Activated CD4-positive, alpha-beta T cell treated with anti-CD3 and anti-CD28 coated beads for 36 hours (primary cell): Measurements from ENCODE around the gene MRPL10. TPM values are rescaled to one million over a fixed set of nuclear protein-coding genes. Genes with fewer than 3 reads are reported as not detected.

Source experiments
- ATAC-seq: fragments of 200-7000 bp; cut with Tn5 transposase; one replicate; pipeline ENCODE4 v1.10.0; 2021; ENCODE audit warnings: mild to moderate bottlenecking, moderate library complexity
- CTCF ChIA-PET: fragments of 350-600 bp; sonication (Branson Sonifier 250); formaldehyde crosslinking; loops from one replicate; lab custom pipeline; 2021; ENCODE audit warnings: antibody characterized with exemption; lab: Charles Lee
- POLR2A ChIA-PET: fragments of 350-600 bp; sonication (Branson Sonifier 250); formaldehyde crosslinking; loops from one replicate; lab custom pipeline; 2021; ENCODE audit warnings: antibody characterized with exemption, inconsistent platforms; lab: Charles Lee
- DNase-seq: peaks from one replicate; pipeline ENCODE4 v3.0.0-alpha.2; 2020
- H3K27ac Mint-ChIP-seq: one replicate; pipeline ENCODE4 v1.8.0; 2021; ENCODE audit warnings: mixed read lengths
- H3K27me3 Mint-ChIP-seq: one replicate; pipeline ENCODE4 v1.8.0; 2021; ENCODE audit warnings: mixed read lengths
- H3K36me3 Mint-ChIP-seq: one replicate; pipeline ENCODE4 v1.8.0; 2021; ENCODE audit warnings: low read depth, mixed read lengths
- H3K4me1 Mint-ChIP-seq: one replicate; pipeline ENCODE4 v1.8.0; 2021; ENCODE audit warnings: mixed read lengths
- H3K4me3 Mint-ChIP-seq: one replicate; pipeline ENCODE4 v1.8.0; 2021; ENCODE audit warnings: mild to moderate bottlenecking, moderate library complexity, mixed read lengths
- H3K9me3 Mint-ChIP-seq: one replicate; pipeline ENCODE4 v1.8.0; 2021; ENCODE audit warnings: low read depth, mixed read lengths
- intact Hi-C, 2 experiments: fragments of 100-400 bp; cut with DNase I in 1 of 2; cut with micrococcal nuclease in 1 of 2; formaldehyde crosslinking; loops; one replicate each; pipeline versions ENCODE4 v1.14.2 to v1.15.1; 2022 to 2024; cut with DNase I, micrococcal nuclease
- total RNA-seq, 2 experiments: library from RNA; stranded (reverse); gene quantifications; one replicate each; pipeline ENCODE4 v1.2.3, GENCODE V29; 2021

Gene MRPL10
- total RNA-seq, 2 experiments from 2014 or later: 66.9 to 70.9 TPM

DNA sequence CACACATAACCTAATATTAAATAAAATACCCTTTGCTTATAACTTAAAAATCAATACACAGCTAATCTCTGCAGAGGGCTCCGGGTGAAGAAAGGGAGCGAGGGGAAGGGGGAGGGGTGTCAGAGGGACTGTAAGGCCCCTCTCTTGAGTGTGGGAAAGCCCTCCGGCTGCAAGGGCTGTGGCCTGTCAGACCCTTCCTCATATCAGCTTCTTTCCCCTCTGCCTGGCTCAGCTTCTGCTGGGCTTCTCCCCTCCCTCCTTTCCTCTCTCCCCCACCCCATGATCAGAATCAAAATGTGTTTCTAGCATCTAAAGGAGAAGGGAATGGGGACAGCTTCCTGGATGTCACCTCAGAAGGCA, 14.4 kb upstream of the MRPL10 start:
- Mint-ChIP-seq H3K4me3 (no peak overlapping the region), H3K27ac (no peak overlapping the region), H3K9me3 (no peaks in the 10 kb centered on the region), H3K4me1 (peaks cover 25% of the 10 kb centered on the region), H3K36me3 (no peaks in the 10 kb centered on the region), H3K27me3 (peaks cover 51% of the 10 kb centered on the region)
- ATAC-seq (no peak), DNase-seq (no peak)
- ChIA-PET CTCF (interaction anchor here (1.0 to 19.9 kb wide), 3 partner anchors 40 to 97 kb away, joined by 3 to 414 read pairs (median 4); partner anchors contain the start of gene SP2), POLR2A (no interaction called here)
- intact Hi-C loops: loop anchor here in 1 of 2 experiments (10.0 kb wide), 1 partner anchor 169 kb away; no protein-coding TSS in a partner anchor

DNA sequence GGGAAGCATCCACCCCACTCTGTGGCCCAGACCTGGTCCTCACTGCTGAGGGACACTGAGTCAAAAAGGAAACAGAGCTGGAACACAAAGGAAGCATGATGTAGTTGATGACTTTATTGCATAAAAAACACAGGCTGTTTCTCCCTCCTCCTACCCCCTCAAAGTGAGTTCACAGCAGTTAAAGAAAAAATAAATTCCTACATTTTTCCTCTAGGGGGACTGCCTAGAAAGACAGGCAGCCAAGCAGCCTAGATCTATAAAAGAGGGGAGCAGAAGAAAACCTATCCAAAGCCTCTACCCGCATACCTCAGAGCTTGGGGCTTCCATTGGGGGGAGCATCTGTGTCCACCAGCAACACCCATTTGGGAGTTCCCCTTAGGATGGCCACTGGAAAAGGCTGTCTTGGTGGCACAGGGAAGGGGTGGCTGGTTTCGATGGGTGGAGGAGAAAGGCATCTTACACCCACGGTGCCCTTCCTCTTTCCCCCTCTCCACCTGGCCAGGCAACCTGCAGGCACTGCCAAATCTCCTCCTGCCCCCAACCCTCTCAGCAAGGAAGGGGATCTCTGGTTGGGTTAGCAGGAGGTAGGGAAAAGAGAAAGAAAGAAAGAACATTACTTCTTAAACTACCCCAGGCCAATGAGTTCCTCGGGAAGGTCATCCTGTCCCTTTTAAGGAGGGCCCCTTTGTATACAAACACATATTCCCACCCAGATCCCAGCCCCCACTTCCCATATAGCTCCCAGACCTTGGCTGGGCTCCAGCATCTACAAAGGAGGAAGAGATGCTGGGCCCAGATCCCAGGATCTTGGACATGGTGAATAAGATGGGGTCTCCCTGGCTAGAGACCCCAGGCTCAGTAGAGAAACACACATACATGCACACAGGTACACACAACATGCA, 13.7 kb upstream of the MRPL10 start:
- Mint-ChIP-seq H3K9me3 (no peaks in the 10 kb centered on the region), H3K4me1 (peaks cover 21% of the 10 kb centered on the region), H3K27me3 (peaks cover 45% of the 10 kb centered on the region), H3K4me3 (no peak overlapping the region), H3K36me3 (no peaks in the 10 kb centered on the region), H3K27ac (no peak overlapping the region)
- DNase-seq: no peak
- intact Hi-C loops: loop anchor here (5.0 to 10.0 kb wide), 3 partner anchors 102 to 262 kb away; partner anchors contain the start of gene SNX11 (in 1 of the 2)
- no peak for ATAC-seq
- ChIA-PET POLR2A (no interaction called here), CTCF (interaction anchor here (0.6 to 19.9 kb wide), 9 partner anchors 10 to 128 kb away, joined by 3 to 414 read pairs (median 3); partner anchors contain the start of genes LRRC46, MRPL10 and SP2)

DNA sequence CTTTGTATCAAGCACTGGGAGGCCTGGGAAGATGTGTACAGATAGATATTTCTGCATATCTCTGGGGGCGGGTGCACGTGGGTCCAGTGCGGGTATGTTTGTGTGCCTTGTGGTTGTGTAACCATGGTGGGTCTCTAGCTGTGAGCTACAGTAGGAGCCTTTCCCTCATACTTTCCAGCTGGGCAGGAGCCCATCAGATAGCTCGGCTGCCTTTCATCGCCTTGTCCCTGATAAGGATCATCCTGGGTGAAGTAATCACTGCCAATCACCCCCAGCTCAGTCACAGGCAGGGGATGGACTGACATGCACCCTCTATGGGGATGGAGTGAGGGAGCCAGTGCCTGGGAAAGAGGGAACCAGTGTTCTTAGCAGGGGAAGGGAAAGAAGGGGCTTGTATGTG, 12.9 kb upstream of the MRPL10 start:
- CTCF ChIA-PET: interaction anchor here (0.6 to 19.9 kb wide), 8 partner anchors 9 to 128 kb away, joined by 3 to 414 read pairs (median 3); partner anchors contain the start of genes LRRC46 and MRPL10
- no peak for ATAC-seq
- no peaks in the 10 kb centered on the region for H3K9me3 Mint-ChIP-seq
- H3K4me3 Mint-ChIP-seq: no peak overlapping the region
- no peak for DNase-seq
- H3K4me1 Mint-ChIP-seq: peaks cover 25% of the 10 kb centered on the region
- H3K27me3 Mint-ChIP-seq: peaks cover 37% of the 10 kb centered on the region
- H3K36me3 Mint-ChIP-seq: no peaks in the 10 kb centered on the region
- no peak overlapping the region for H3K27ac Mint-ChIP-seq
- intact Hi-C loops: loop anchor here (5.0 to 10.0 kb wide), 3 partner anchors 103 to 263 kb away; partner anchors contain the start of gene SNX11 (in 1 of the 2)
- POLR2A ChIA-PET: no interaction called here

DNA sequence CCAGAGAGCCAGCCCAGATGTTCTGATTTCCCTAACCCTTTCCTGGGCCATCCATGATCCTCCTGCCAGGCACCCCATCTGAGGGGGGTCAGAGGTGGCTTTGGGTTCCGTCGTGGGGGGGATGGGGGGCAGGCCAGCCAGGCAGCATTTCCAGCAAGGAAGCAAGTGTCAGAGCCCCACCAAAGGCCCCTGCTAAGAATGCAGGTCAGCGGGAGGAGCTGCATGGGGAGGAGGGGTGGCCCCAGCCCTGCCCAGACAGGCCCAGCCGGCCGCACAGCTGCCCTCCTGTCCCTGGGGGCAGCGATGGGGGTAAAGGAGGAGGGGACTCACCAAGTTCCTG, 12.0 kb upstream of the MRPL10 start:
- POLR2A ChIA-PET: no interaction called here
- H3K27me3 Mint-ChIP-seq: peaks cover 28% of the 10 kb centered on the region
- CTCF ChIA-PET: interaction anchor here (0.7 to 19.9 kb wide), 15 partner anchors 8 to 175 kb away, joined by 3 to 414 read pairs (median 4); partner anchors contain the start of genes LRRC46, MRPL10, PNPO and SP2
- H3K36me3 Mint-ChIP-seq: no peaks in the 10 kb centered on the region
- DNase-seq: no peak
- no peak for ATAC-seq
- H3K27ac Mint-ChIP-seq: no peak overlapping the region
- no peak overlapping the region for H3K4me3 Mint-ChIP-seq
- intact Hi-C loops: loop anchor here (5.0 to 10.0 kb wide), 3 partner anchors 104 to 264 kb away; partner anchors contain the start of gene SNX11 (in 1 of the 2)
- H3K4me1 Mint-ChIP-seq: peaks cover 25% of the 10 kb centered on the region
- H3K9me3 Mint-ChIP-seq: no peaks in the 10 kb centered on the region

DNA sequence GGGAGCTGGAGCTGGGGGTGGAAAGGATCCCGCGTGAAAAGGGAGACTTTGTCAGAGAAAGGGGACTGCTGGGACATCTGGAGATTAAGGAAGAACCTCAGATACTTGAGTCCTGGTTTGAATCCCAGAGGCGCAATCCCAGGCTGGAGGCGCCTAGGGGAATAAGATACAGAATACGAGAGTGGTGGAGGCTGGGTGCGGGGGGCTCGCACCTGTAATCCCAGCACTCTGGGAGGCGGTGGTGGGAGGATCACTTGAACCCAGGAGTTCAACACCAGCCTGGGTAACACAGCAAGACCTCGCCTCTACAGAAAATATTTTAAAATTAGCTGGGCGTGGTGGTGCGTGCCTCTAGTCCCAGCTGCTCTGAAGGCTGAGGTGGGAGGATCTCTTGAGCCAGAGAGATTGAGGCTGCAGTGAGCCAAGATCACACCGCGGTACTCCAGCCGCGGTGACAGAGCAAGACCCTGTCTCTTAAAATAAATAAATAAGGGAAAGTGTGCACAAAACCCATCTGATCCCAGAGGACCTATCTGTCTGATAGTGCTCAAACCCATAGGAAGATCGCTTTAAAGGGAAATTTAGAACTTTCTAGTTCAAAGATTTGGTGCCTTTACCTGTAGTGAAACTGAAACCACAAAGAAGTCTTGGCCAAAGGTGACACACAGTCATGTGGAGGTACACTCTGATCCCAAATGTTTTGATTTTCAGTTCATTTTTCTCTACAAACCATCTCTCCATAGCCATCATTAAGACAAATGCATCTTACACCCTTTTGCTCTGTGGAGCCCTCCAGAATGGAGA, 10.3 kb upstream of the MRPL10 start:
- peaks cover 22% of the 10 kb centered on the region for H3K4me1 Mint-ChIP-seq
- ChIA-PET POLR2A (interaction anchor here (0.9 to 1.1 kb wide), 3 partner anchors 44 to 54 kb away, joined by 3 to 4 read pairs (median 3); partner anchors contain the start of gene SP2), CTCF (interaction anchor here (0.6 to 19.9 kb wide), 39 partner anchors 8 to 1164 kb away, joined by 3 to 414 read pairs (median 4); partner anchors contain the start of genes LRRC46, MRPL10, PNPO and SP2)
- ATAC-seq (no peak), DNase-seq (no peak)
- H3K9me3 Mint-ChIP-seq: no peaks in the 10 kb centered on the region
- intact Hi-C loops: loop anchor here (1.0 to 10.0 kb wide), 11 partner anchors 10 to 266 kb away; partner anchors contain the start of genes LRRC46 (in 2 of the 2), MRPL10 (in 2 of the 2), CDK5RAP3 (in 1 of the 2) and SNX11 (in 1 of the 2)
- peaks cover 20% of the 10 kb centered on the region for H3K27me3 Mint-ChIP-seq
- no peaks in the 10 kb centered on the region for H3K36me3 Mint-ChIP-seq
- peak overlapping the region; percentile 99 for H3K4me3 Mint-ChIP-seq
- H3K27ac Mint-ChIP-seq: peak overlapping the region; percentile 89

DNA sequence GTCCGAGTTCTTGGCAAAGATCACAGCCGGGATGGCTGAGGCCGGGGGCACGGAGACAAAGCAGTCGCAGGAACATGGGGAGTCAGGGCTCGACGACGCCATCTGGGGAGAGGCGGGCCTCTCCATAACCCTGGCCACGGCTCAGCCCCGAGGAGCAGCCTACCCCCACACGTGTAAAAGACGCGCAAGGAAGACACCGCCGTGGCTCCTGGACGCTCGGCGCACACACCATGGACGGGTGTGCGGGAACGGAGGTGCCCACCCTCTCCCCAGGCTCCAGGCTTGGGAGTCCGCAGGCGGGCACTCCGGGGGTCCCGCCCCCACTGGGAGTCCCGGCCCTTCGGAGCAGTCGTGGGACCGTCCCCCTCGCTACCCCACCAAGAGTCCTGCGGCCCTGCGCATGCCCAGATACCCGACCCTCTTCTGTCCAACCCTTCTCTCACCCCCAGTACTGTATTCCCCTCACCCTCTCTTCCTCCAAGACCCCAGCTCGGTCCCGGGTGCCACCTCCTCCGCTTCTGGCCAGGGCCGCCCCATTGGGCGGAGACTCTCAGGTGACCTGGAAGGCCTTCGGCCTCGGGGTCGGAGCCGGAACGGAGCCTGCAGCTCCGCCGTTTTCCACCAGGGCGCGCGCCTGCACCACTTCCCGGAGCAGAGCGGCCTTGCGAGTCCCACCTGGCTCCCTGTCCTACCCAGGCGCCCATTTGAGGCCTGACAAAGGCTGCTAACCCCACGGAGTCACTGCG, 9.6 kb upstream of the MRPL10 start, which contains the start of gene SCRN2:
TSS of gene SCRN2 (minus strand) at position 532 of the 746 bp plus-strand sequence. CDS start at position 102, 430 bp downstream.
- no peaks in the 10 kb centered on the region for H3K9me3 Mint-ChIP-seq
- H3K4me1 Mint-ChIP-seq: peaks cover 22% of the 10 kb centered on the region
- peak; percentile 94 for DNase-seq
- intact Hi-C loops: loop anchor here (1.0 to 10.0 kb wide), 11 partner anchors 10 to 266 kb away; partner anchors contain the start of genes LRRC46 (in 2 of the 2), MRPL10 (in 2 of the 2), CDK5RAP3 (in 1 of the 2) and SNX11 (in 1 of the 2)
- peak within 1 kb of the TSS; percentile 99 for H3K4me3 Mint-ChIP-seq
- ATAC-seq: peak; percentile 92
- ChIA-PET CTCF (interaction anchor here (0.5 to 19.9 kb wide), 33 partner anchors 8 to 1165 kb away, joined by 3 to 414 read pairs (median 4); partner anchors contain the start of genes LRRC46, MRPL10, SP2 and SP6), POLR2A (interaction anchor here (0.6 to 1.1 kb wide), 3 partner anchors 45 to 55 kb away, joined by 3 to 4 read pairs (median 4); partner anchors contain the start of gene SP2)
- no peaks in the 10 kb centered on the region for H3K36me3 Mint-ChIP-seq
- peak within 1 kb of the TSS; percentile 89 for H3K27ac Mint-ChIP-seq
- peaks cover 14% of the 10 kb centered on the region for H3K27me3 Mint-ChIP-seq

DNA sequence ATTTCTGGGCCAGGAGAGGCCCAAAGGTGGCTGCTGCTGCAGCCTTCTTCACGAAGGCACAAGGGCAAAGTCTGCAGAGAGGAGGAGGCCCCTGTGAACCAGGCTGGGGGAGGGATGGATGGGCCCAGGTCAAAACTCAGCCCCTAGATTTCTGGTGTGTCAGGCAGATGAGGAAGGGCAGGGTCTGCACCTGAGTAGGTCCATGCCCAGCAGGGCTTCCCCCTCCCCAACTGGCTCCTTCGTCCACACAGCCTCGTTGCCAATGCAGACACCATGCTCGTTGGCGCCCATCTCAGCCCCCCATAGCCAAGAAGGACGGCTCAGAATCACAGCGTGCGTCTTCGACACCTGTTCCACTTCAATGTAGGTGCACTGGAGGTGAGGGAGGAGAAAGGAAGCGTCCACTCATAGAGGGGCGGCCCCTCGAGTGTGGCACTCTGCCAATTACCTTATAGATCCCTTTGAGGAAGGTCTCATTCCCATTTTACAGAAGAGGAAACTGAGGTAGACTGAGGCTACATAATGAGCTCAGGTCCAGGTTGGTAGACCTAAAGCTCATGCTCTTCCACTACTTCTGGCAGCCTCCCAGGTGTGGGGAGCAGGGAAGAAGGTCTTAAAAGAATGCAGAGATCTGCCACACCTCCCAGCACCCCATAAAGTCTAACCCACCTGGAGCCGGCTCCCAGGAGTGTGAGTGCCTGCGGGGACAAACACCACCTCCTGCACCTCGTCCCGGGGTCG, 8.8 kb upstream of the MRPL10 start:
- DNase-seq (no peak), ATAC-seq (no peak)
- intact Hi-C loops: loop anchor here (2.0 to 10.0 kb wide), 5 partner anchors 107 to 267 kb away; partner anchors contain the start of genes CDK5RAP3 (in 1 of the 2) and SNX11 (in 1 of the 2)
- Mint-ChIP-seq H3K4me1 (peaks cover 30% of the 10 kb centered on the region), H3K36me3 (peaks cover 1% of the 10 kb centered on the region), H3K27me3 (peaks cover 9% of the 10 kb centered on the region), H3K4me3 (peak overlapping the region; percentile 99), H3K27ac (peak overlapping the region; percentile 25), H3K9me3 (no peaks in the 10 kb centered on the region)
- ChIA-PET POLR2A (interaction anchor here (0.6 kb wide), 1 partner anchor 50 kb away, joined by 3 read pairs; no protein-coding TSS in a partner anchor), CTCF (interaction anchor here (0.5 to 19.9 kb wide), 20 partner anchors 9 to 283 kb away, joined by 3 to 414 read pairs (median 5); partner anchors contain the start of genes CDK5RAP3 and SP2)

DNA sequence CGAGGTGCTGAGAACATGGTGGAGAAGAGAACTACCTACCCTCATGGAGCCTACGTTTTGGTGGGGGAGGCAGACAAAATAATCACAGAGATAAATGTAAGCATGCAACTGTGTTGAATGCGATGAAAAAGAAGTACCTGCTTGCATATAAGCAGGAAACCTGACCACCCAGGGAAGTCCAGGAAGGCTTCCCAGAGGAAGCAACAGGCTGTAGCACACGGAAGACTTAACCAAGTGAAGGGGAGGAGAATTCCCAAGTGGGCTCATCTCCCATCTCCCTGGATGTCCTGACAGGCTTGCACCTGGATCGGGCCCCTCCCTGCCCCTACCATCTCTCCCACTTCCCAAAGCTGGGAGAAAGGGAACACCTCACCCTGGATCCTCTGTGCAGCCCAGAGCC, 7.7 kb upstream of the MRPL10 start:
- Mint-ChIP-seq H3K9me3 (no peaks in the 10 kb centered on the region), H3K27ac (no peak overlapping the region), H3K27me3 (peaks cover under 1% of the 10 kb centered on the region), H3K4me1 (peaks cover 40% of the 10 kb centered on the region), H3K4me3 (no peak overlapping the region), H3K36me3 (peaks cover 1% of the 10 kb centered on the region)
- intact Hi-C loops: no loop called here
- ChIA-PET POLR2A (no interaction called here), CTCF (interaction anchor here (0.7 to 19.9 kb wide), 3 partner anchors 47 to 140 kb away, joined by 3 to 414 read pairs (median 3); partner anchors contain the start of gene CDK5RAP3)
- ATAC-seq (no peak), DNase-seq (no peak)

DNA sequence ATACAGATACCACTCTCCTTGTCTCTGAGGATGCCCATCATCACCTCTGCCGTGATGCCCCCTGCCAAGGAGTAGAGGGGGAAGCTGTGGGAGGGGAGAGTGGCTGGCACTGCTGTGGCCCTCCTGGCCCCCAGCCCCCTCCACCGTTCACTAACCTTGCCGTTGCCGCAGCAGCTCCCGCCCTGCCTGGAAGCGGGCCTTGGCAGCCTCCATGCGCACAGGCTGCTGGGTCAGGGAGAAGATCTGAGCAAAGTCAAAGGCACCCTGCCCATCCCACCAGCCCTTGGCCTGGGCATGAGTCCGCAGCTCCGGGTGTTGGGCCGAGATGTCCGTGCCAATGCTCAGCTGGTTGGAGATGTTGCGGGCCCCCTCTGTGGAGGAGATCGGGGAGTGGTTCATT, 7.3 kb upstream of the MRPL10 start:
- H3K27me3 Mint-ChIP-seq: no peaks in the 10 kb centered on the region
- H3K4me1 Mint-ChIP-seq: peaks cover 44% of the 10 kb centered on the region
- no peak overlapping the region for H3K27ac Mint-ChIP-seq
- no peak overlapping the region for H3K4me3 Mint-ChIP-seq
- H3K36me3 Mint-ChIP-seq: peaks cover 1% of the 10 kb centered on the region
- POLR2A ChIA-PET: no interaction called here
- ATAC-seq (no peak), DNase-seq (no peak)
- H3K9me3 Mint-ChIP-seq: no peaks in the 10 kb centered on the region
- intact Hi-C loops: no loop called here
- CTCF ChIA-PET: interaction anchor here (19.9 kb wide), 1 partner anchor 47 kb away, joined by 414 read pairs; no protein-coding TSS in a partner anchor
